ENCODE data around the gene LRIT2. TPM values are rescaled to one million over a fixed set of nuclear protein-coding genes. Genes with fewer than 3 reads are reported as not detected.

Gene LRIT2
- total RNA-seq, 2 donors from 2014 or later, result not detected

- intact Hi-C loops (cut with DNase I), result no loop called here
- peak; percentile 22 for DNase-seq (ENCODE audit: low spot score)
- Histone ChIP-seq H3K9me3 (no peaks in the 10 kb centered on the region), H3K4me3 (no peak overlapping the region), H3K27me3 (replicated peaks; ENCODE audit: insufficient read depth) (no peaks in the 10 kb centered on the region), H3K4me1 (replicated peaks) (no peaks in the 10 kb centered on the region), H3K27ac (no peak overlapping the region), H3K36me3 (no peaks in the 10 kb centered on the region)
- 17% methylated on average over 1 of the region's 1 CpG for WGBS
- TF ChIP-seq POLR2A (IDR thresholded peaks at IDR 0.05) (no peak), POLR2AphosphoS5 (IDR thresholded peaks at IDR 0.05) (peak; percentile 25)
Observed at GRCh38 chr10:84230359-84230758, 5.0 kb upstream of the LRIT2 start.

GRCh38 chr10:84227810-84228209 lies 2.5 kb upstream of the LRIT2 start:
- no peak for TF ChIP-seq POLR2AphosphoS5 (IDR thresholded peaks at IDR 0.05)
- TF ChIP-seq CTCF (IDR thresholded peaks at IDR 0.05), result no peak
- TF ChIP-seq POLR2A (IDR thresholded peaks at IDR 0.05), result no peak
- WGBS, result 81% methylated on average over 4 of the region's 4 CpGs
- no peaks in the 10 kb centered on the region for H3K36me3 ChIP-seq
- no peaks in the 10 kb centered on the region for H3K27me3 ChIP-seq (replicated peaks; ENCODE audit: insufficient read depth)
- no peak overlapping the region for H3K27ac ChIP-seq
- H3K9me3 ChIP-seq, result no peaks in the 10 kb centered on the region
- H3K4me3 ChIP-seq, result no peak overlapping the region
- DNase-seq (ENCODE audit: low spot score), result no peak
- H3K4me1 ChIP-seq (replicated peaks), result no peaks in the 10 kb centered on the region
- intact Hi-C loops (cut with DNase I), result no loop called here

- intact Hi-C loops (cut with DNase I), result no loop called here
- no peak for DNase-seq (ENCODE audit: low spot score)
- Histone ChIP-seq H3K36me3 (no peaks in the 10 kb centered on the region), H3K9me3 (no peaks in the 10 kb centered on the region), H3K4me3 (no peak overlapping the region), H3K4me1 (replicated peaks) (no peaks in the 10 kb centered on the region), H3K27me3 (replicated peaks; ENCODE audit: insufficient read depth) (no peaks in the 10 kb centered on the region), H3K27ac (no peak overlapping the region)
- 76% methylated on average over 3 of the region's 3 CpGs for WGBS
- TF ChIP-seq CTCF (IDR thresholded peaks at IDR 0.05) (no peak), POLR2A (IDR thresholded peaks at IDR 0.05) (no peak), POLR2AphosphoS5 (IDR thresholded peaks at IDR 0.05) (no peak)
Observed at GRCh38 chr10:84226616-84227015, 1.3 kb upstream of the LRIT2 start.

GRCh38 chr10:84224411-84225028 lies 824 bp downstream of the LRIT2 start:
- Histone ChIP-seq H3K4me3 (no peak overlapping the region), H3K27me3 (replicated peaks; ENCODE audit: insufficient read depth) (no peaks in the 10 kb centered on the region), H3K36me3 (no peaks in the 10 kb centered on the region), H3K9me3 (no peaks in the 10 kb centered on the region), H3K27ac (no peak overlapping the region), H3K4me1 (replicated peaks) (no peaks in the 10 kb centered on the region)
- WGBS, result 54% methylated on average over 6 of the region's 6 CpGs
- intact Hi-C loops (cut with DNase I), result no loop called here
- TF ChIP-seq POLR2AphosphoS5 (IDR thresholded peaks at IDR 0.05) (no peak), POLR2A (IDR thresholded peaks at IDR 0.05) (no peak), CTCF (IDR thresholded peaks at IDR 0.05) (no peak)
- no peak for DNase-seq (ENCODE audit: low spot score)

GRCh38 chr10:84221916-84222315 lies 3.4 kb downstream of the LRIT2 start:
- intact Hi-C loops (cut with DNase I), result no loop called here
- H3K9me3 ChIP-seq, result no peaks in the 10 kb centered on the region
- no peak for DNase-seq (ENCODE audit: low spot score)

More at GRCh38 chr10:84221916-84222315, 3.4 kb downstream of the LRIT2 start:
- no peak overlapping the region for H3K27ac ChIP-seq
- H3K4me1 ChIP-seq (replicated peaks), result no peaks in the 10 kb centered on the region
- TF ChIP-seq POLR2A (IDR thresholded peaks at IDR 0.05) (no peak), CTCF (IDR thresholded peaks at IDR 0.05) (no peak), POLR2AphosphoS5 (IDR thresholded peaks at IDR 0.05) (no peak)
- no peaks in the 10 kb centered on the region for H3K36me3 ChIP-seq
- no peaks in the 10 kb centered on the region for H3K27me3 ChIP-seq (replicated peaks; ENCODE audit: insufficient read depth)
- WGBS, result 90% methylated on average over 7 of the region's 8 CpGs
- H3K4me3 ChIP-seq, result no peak overlapping the region

Data from prostate gland (tissue), 2 donors.